IMR-90 (cell line): ENCODE measurements around the gene DGKQ. TPM values are rescaled to one million over a fixed set of nuclear protein-coding genes. Genes with fewer than 3 reads are reported as not detected.
"Not testable (repeated sequence)": the region's sequence is repeated elsewhere in the genome, so short reads cannot be mapped to it uniquely, and the experiment has no call there.

Experiments used
- ATAC-seq: fragments of 200-7000 bp; cut with Tn5 transposase; 2 replicates; pipeline ENCODE4 v1.9.1; 2020; ENCODE audit warnings: low read depth, mild to moderate bottlenecking, moderate library complexity
- BruUV-seq: library from RNA; stranded (reverse); fragments of 400-500 nt; replicated peaks from 2 replicates; lab custom pipeline; 2021; lab: Mats Ljungman, UMichigan
- CTCF ChIA-PET: fragments of 300-600 bp; formaldehyde crosslinking; extraction: SDS; loops from one replicate; lab custom pipeline; 2021; ENCODE audit warnings: antibody characterized with exemption; lab: Yijun Ruan, JAX
- POLR2A ChIA-PET: fragments of 300-600 bp; sonication (Branson Sonifier 250); formaldehyde crosslinking; loops from one replicate; lab custom pipeline; 2022; ENCODE audit warnings: antibody characterized with exemption; ENCODE audit not compliant: unreplicated experiment; lab: Charles Lee
- DNase-seq: peaks from one replicate; pipeline ENCODE4 v3.0.0; 2013
- H2AFZ ChIP-seq: replicated peaks from 2 replicates; pipeline ENCODE3; 2013; ENCODE audit warnings: low read length, mild to moderate bottlenecking; ENCODE audit not compliant: poor library complexity
- H2AK5ac ChIP-seq: 2 replicates; pipeline ENCODE4 v1.6.1; 2013; ENCODE audit warnings: low read depth, low read length, inconsistent platforms
- H2AK9ac ChIP-seq: replicated peaks from 2 replicates; pipeline ENCODE3; 2013; ENCODE audit warnings: mild to moderate bottlenecking, low read depth, low read length, moderate library complexity; ENCODE audit not compliant: poor library complexity
- H2BK120ac ChIP-seq: 2 replicates; pipeline ENCODE4 v1.6.1; 2013; ENCODE audit warnings: low read depth, low read length, inconsistent platforms
- H2BK15ac ChIP-seq: 3 replicates; pipeline ENCODE4 v1.6.1; 2013; ENCODE audit warnings: low read depth, low read length, inconsistent platforms
- H2BK20ac ChIP-seq: 2 replicates; pipeline ENCODE4 v1.6.1; 2013; ENCODE audit warnings: low read depth, mild to moderate bottlenecking, inconsistent platforms, low read length, moderate library complexity
- H2BK5ac ChIP-seq: 2 replicates; pipeline ENCODE4 v1.6.1; 2013; ENCODE audit warnings: mild to moderate bottlenecking, low read depth, low read length, inconsistent platforms; ENCODE audit not compliant: poor library complexity, severe bottlenecking
- H3K14ac ChIP-seq: replicated peaks from 2 replicates; pipeline ENCODE4 v1.6.1; 2013; ENCODE audit warnings: low read depth, low read length, inconsistent platforms
- H3K18ac ChIP-seq: 2 replicates; pipeline ENCODE4 v1.6.1; 2013; ENCODE audit warnings: low read depth, low read length, control low read depth
- H3K23ac ChIP-seq: 2 replicates; pipeline ENCODE4 v1.6.1; 2013; ENCODE audit warnings: low read depth, low read length, inconsistent platforms
- H3K27ac ChIP-seq: 2 replicates; pipeline ENCODE4 v1.5.1; 2013; ENCODE audit warnings: mild to moderate bottlenecking, control low read depth, low read length; ENCODE audit not compliant: insufficient read depth
- H3K27me3 ChIP-seq: 2 replicates; pipeline ENCODE4 v1.6.1; 2013; ENCODE audit warnings: low read length; ENCODE audit not compliant: control insufficient read depth, insufficient read depth
- H3K36me3 ChIP-seq: 2 replicates; pipeline ENCODE4 v1.6.1; 2013; ENCODE audit warnings: low read length, mixed read lengths; ENCODE audit not compliant: control insufficient read depth, insufficient read depth
- H3K4ac ChIP-seq: 2 replicates; pipeline ENCODE4 v1.6.1; 2013; ENCODE audit warnings: low read depth, low read length, inconsistent platforms
- H3K4me1 ChIP-seq: 2 replicates; pipeline ENCODE4 v1.6.1; 2013; ENCODE audit warnings: low read length, mixed read lengths; ENCODE audit not compliant: control insufficient read depth, insufficient read depth
- H3K4me2 ChIP-seq: 2 replicates; pipeline ENCODE4 v1.6.1; 2013; ENCODE audit warnings: low read depth, mild to moderate bottlenecking, control low read depth, low read length, moderate library complexity
- H3K4me3 ChIP-seq: 2 replicates; pipeline ENCODE4 v1.5.1; 2013; ENCODE audit warnings: low read depth, mild to moderate bottlenecking, control low read depth, low read length, moderate library complexity; ENCODE audit not compliant: insufficient read depth
- H3K56ac ChIP-seq: 2 replicates; pipeline ENCODE4 v1.6.1; 2013; ENCODE audit warnings: low read length, inconsistent platforms; ENCODE audit not compliant: insufficient read depth; ENCODE audit errors: extremely low read depth
- H3K79me1 ChIP-seq, 2 experiments: 2 replicates each; pipeline ENCODE4 v1.6.1; 2013; ENCODE audit warnings: low read length in 2 of 2, inconsistent platforms in 1 of 2, low read depth in 1 of 2
- H3K9ac ChIP-seq: 2 replicates; pipeline ENCODE4 v1.6.1; 2013; ENCODE audit warnings: low read depth, low read length, control low read depth
- H3K9me1 ChIP-seq: 2 replicates; pipeline ENCODE4 v1.6.1; 2013; ENCODE audit warnings: low read length, inconsistent platforms; ENCODE audit not compliant: insufficient read depth
- H3K9me3 ChIP-seq: 2 replicates; pipeline ENCODE4 v1.6.1; 2013; ENCODE audit warnings: low read length; ENCODE audit not compliant: control insufficient read depth, insufficient read depth
- H4K20me1 ChIP-seq: 2 replicates; pipeline ENCODE4 v1.6.1; 2013; ENCODE audit warnings: low read length, inconsistent platforms; ENCODE audit not compliant: insufficient read depth
- H4K5ac ChIP-seq: 2 replicates; pipeline ENCODE4 v1.6.1; 2013; ENCODE audit warnings: mild to moderate bottlenecking, low read depth, low read length, control low read depth
- H4K8ac ChIP-seq, 2 experiments: 2 replicates each; pipeline ENCODE4 v1.6.1; 2013; ENCODE audit warnings: low read depth in 2 of 2, low read length in 2 of 2, control low read depth in 1 of 2, inconsistent platforms in 1 of 2
- H4K91ac ChIP-seq: 2 replicates; pipeline ENCODE4 v1.6.1; 2013; ENCODE audit warnings: low read depth, low read length, inconsistent platforms; ENCODE audit not compliant: insufficient read depth
- CTCF ChIP-seq: conservative IDR thresholded peaks from 2 replicates; pipeline ENCODE4 v1.5.1; 2012; ENCODE audit warnings: mild to moderate bottlenecking, low read depth, low read length, improper control_type of control experiment
- WGBS, 2 experiments: methylation state at CpG; one replicate each; pipeline versions ENCODE4 v1.1.5 to v1.1.7; 2013; ENCODE audit warnings: missing lambda C conversion rate in 2 of 2; ENCODE audit not compliant: insufficient read length in 1 of 2; ENCODE audit errors: extremely low coverage in 2 of 2; 5-methylcytosine and 5-hydroxymethylcytosine counted together
- dilution Hi-C: fragments of 300-500 bp; cut with HindIII; formaldehyde crosslinking; loops from one replicate; pipeline ENCODE4 v1.14.3; 2018; ENCODE audit warnings: low sequenced_read_pairs; ENCODE audit not compliant: unreplicated experiment
- in situ Hi-C: fragments of 300-500 bp; cut with MboI; formaldehyde crosslinking; loops from 3 replicates; pipeline ENCODE4 v1.14.3; 2019; ENCODE audit warnings: low sequenced_read_pairs, inconsistent platforms, mixed read lengths
- intact Hi-C: fragments of 100-400 bp; cut with micrococcal nuclease; formaldehyde crosslinking; loops from 2 replicates; pipeline ENCODE4 v1.10.0; 2022
- polyA plus RNA-seq, 3 experiments: library from polyadenylated mRNA; depleted of rRNA; stranded (reverse); fragments of >200 nt; gene quantifications; 2 replicates each; pipeline ENCODE4 v1.2.3, GENCODE V29; 2012; ENCODE audit warnings: low replicate concordance in 1 of 3
- total RNA-seq: library from RNA; depleted of rRNA; stranded (reverse); fragments of >200 nt; gene quantifications from 2 replicates; pipeline ENCODE4 v1.2.3, GENCODE V29; 2012

The DGKQ gene
- total and polyA plus RNA-seq, 2 of the 4 experiments (the other 2 are of a cell fraction) = 4.3 to 15.6 TPM

- TF ChIP-seq CTCF = no peak
Observed at GRCh38 chr4:929096-929765, 44.1 kb downstream of the DGKQ start (continued).

GRCh38 chr4:927566-927965, 45.8 kb downstream of the DGKQ start:
- H3K4ac ChIP-seq, H2BK5ac ChIP-seq, H3K27me3 ChIP-seq, H3K27ac ChIP-seq, H3K9ac ChIP-seq, H3K14ac ChIP-seq, DNase-seq, dilution Hi-C loops, H3K9me3 ChIP-seq, H3K36me3 ChIP-seq, POLR2A ChIA-PET, H3K4me3 ChIP-seq, H3K23ac ChIP-seq, intact Hi-C loops, CTCF ChIA-PET, ATAC-seq, H2AFZ ChIP-seq, H4K91ac ChIP-seq, H3K18ac ChIP-seq, in situ Hi-C loops, H2BK20ac ChIP-seq, BruUV-seq, H2BK120ac ChIP-seq, H2AK5ac ChIP-seq, H3K4me2 ChIP-seq, H3K56ac ChIP-seq, H4K8ac ChIP-seq, H2AK9ac ChIP-seq, H2BK15ac ChIP-seq, H4K5ac ChIP-seq: not testable (repeated sequence)
- 94% methylated on average over 7 of the region's 21 CpGs; no CpG with 5 or more reads in 1 of the 2 experiments for WGBS, 2 experiments
- peaks cover 20% of the 10 kb centered on the region for H3K4me1 ChIP-seq
- H4K20me1 ChIP-seq = peaks cover 84% of the 10 kb centered on the region
- peaks cover 9 to 73% of the 10 kb centered on the region in 2 experiments; a peak in 3 of 4 replicates for H3K79me1 ChIP-seq
- peaks cover 25% of the 10 kb centered on the region for H3K9me1 ChIP-seq
